Mammary epithelial cell (primary cell): ENCODE results near the gene STXBP4.

Experiments used
- EZH2 ChIP-seq: IDR thresholded peaks from 2 replicates; pipeline ENCODE4 v1.6.1; 2012; ENCODE audit warnings: low read length, inconsistent platforms, borderline replicate concordance
- TF ChIP-seq, protein P1 (sequence below), 2 donors: IDR thresholded peaks in 1 of 2; conservative IDR thresholded peaks in 1 of 2; 2 replicates each; pipeline ENCODE4 v1.5.1; 2011 to 2012; ENCODE audit warnings: inconsistent platforms in 2 of 2, low read length in 2 of 2, mild to moderate bottlenecking in 2 of 2, control low read depth in 1 of 2, low read depth in 1 of 2; ENCODE audit not compliant: insufficient read depth in 1 of 2; ENCODE audit errors: extremely low read depth in 1 of 2

DNA sequence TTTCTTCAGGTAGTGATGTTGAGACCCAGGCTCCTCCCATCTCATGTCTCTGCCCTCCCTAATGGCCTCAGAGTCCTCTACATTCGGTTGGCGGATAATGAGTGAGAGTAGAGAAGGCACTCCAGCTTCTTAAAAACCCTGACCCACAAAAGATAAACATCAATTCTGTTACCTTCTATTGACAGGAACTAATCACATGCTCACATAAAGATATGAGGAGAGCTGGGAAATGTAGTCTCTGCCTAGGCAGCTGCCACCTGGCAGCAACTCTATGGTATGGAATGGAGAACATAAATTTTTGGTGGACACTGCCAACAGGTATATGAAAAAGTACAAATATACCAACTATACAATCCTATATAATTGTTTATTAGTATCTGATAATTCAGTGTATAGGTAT lies 185.5 kb downstream of the STXBP4 start:
- TF ChIP-seq, protein P1, sequence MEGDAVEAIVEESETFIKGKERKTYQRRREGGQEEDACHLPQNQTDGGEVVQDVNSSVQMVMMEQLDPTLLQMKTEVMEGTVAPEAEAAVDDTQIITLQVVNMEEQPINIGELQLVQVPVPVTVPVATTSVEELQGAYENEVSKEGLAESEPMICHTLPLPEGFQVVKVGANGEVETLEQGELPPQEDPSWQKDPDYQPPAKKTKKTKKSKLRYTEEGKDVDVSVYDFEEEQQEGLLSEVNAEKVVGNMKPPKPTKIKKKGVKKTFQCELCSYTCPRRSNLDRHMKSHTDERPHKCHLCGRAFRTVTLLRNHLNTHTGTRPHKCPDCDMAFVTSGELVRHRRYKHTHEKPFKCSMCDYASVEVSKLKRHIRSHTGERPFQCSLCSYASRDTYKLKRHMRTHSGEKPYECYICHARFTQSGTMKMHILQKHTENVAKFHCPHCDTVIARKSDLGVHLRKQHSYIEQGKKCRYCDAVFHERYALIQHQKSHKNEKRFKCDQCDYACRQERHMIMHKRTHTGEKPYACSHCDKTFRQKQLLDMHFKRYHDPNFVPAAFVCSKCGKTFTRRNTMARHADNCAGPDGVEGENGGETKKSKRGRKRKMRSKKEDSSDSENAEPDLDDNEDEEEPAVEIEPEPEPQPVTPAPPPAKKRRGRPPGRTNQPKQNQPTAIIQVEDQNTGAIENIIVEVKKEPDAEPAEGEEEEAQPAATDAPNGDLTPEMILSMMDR (conservative IDR thresholded peaks at IDR 0.05 in 1 of 2, IDR thresholded peaks at IDR 0.05 in 1 of 2; ENCODE audit: extremely low read depth in 1 of 2, insufficient read depth in 1 of 2, low read depth in 1 of 2, low read length in 2 of 2), result no peak
- TF ChIP-seq EZH2, result no peak
